Spleen (tissue), 11 donors: Measurements from ENCODE around the gene ABCC5. TPM values are rescaled to one million over a fixed set of nuclear protein-coding genes. Genes with fewer than 3 reads are reported as not detected.
"Not testable (repeated sequence)": the region's sequence is repeated elsewhere in the genome, so short reads cannot be mapped to it uniquely, and the experiment has no call there.

Experiments used
- DNase-seq: peaks from one replicate; pipeline ENCODE4 v3.0.0-alpha.2; 2020
- H3K27ac ChIP-seq, 8 donors: fragments of 200-600 bp; sonication (generic) in 7 of 8; 1 replicate in 4 of 8; 2 replicates in 4 of 8; pipeline versions ENCODE4 v1.5.0 to v1.8.0; 2016 to 2021; ENCODE audit warnings: inconsistent platforms in 4 of 8, mild to moderate bottlenecking in 4 of 8, moderate library complexity in 1 of 8
- H3K27me3 ChIP-seq, 7 donors: fragments of 200-600 bp; sonication (generic) in 6 of 7; replicated peaks in 1 of 7; 1 replicate in 4 of 7; 2 replicates in 3 of 7; pipeline versions ENCODE4 v1.5.0 to v1.8.0; 2016 to 2021; ENCODE audit warnings: inconsistent platforms in 3 of 7, mild to moderate bottlenecking in 1 of 7
- H3K36me3 ChIP-seq, 6 donors: fragments of 200-600 bp; sonication (generic) in 5 of 6; 1 replicate in 4 of 6; 2 replicates in 2 of 6; pipeline versions ENCODE4 v1.5.0 to v1.8.0; 2016 to 2021; ENCODE audit warnings: inconsistent platforms in 2 of 6
- H3K4me1 ChIP-seq, 6 donors: fragments of 200-600 bp; sonication (generic) in 5 of 6; 1 replicate in 3 of 6; 2 replicates in 3 of 6; pipeline versions ENCODE4 v1.5.0 to v1.8.0; 2016 to 2021; ENCODE audit warnings: inconsistent platforms in 3 of 6
- H3K4me3 ChIP-seq, 8 donors: fragments of 200-600 bp; sonication (generic) in 7 of 8; 1 replicate in 4 of 8; 2 replicates in 4 of 8; pipeline versions ENCODE4 v1.5.0 to v1.8.0; 2016 to 2021; ENCODE audit warnings: inconsistent platforms in 4 of 8, mild to moderate bottlenecking in 4 of 8, moderate library complexity in 2 of 8
- H3K9me3 ChIP-seq, 8 donors: fragments of 200-600 bp; sonication (generic) in 7 of 8; 1 replicate in 4 of 8; 2 replicates in 4 of 8; pipeline versions ENCODE4 v1.5.0 to v1.8.0; 2016 to 2021; ENCODE audit warnings: inconsistent platforms in 4 of 8
- CTCF ChIP-seq, 11 experiments: fragments of 200-600 bp in 7 of 11; fragments of 450-650 bp in 4 of 11; sonication (generic) in 4 of 11; IDR thresholded peaks in 8 of 11; conservative IDR thresholded peaks in 3 of 11; 1 replicate in 7 of 11; 2 replicates in 4 of 11; pipeline versions ENCODE4 v1.4.0 to v1.8.0; 2016 to 2021; ENCODE audit warnings: antibody characterized with exemption in 11 of 11, inconsistent platforms in 4 of 11, mild to moderate bottlenecking in 1 of 11
- POLR2A ChIP-seq, 3 donors: fragments of 450-650 bp; IDR thresholded peaks; one replicate each; pipeline ENCODE4 v1.5.1; 2017; ENCODE audit warnings: antibody characterized with exemption in 3 of 3, mild to moderate bottlenecking in 1 of 3
- POLR2AphosphoS5 ChIP-seq, 3 donors: sonication (generic); formaldehyde crosslinking; IDR thresholded peaks; one replicate each; pipeline ENCODE4 v1.5.1; 2017; ENCODE audit warnings: antibody characterized with exemption in 3 of 3
- WGBS, 5 donors: extraction: QIAGEN DNeasy Blood & Tissue Kit in 3 of 5; methylation state at CpG; one replicate each; pipeline versions ENCODE4 v1.1.5 to v1.1.7; 2013 to 2018; 5-methylcytosine and 5-hydroxymethylcytosine counted together
- intact Hi-C: fragments of 100-400 bp; cut with DNase I; formaldehyde crosslinking; loops from one replicate; pipeline ENCODE4 v1.15.0; 2023; ENCODE audit warnings: low total_unique reads
- polyA plus RNA-seq, 3 donors: library from polyadenylated mRNA; stranded (reverse); fragments of 200-250 nt; gene quantifications; one replicate each; pipeline ENCODE4 v1.2.1, GENCODE V29; 2013
- total RNA-seq, 7 donors: library from RNA; depleted of rRNA in 3 of 7; stranded (reverse); fragments of >200 nt in 3 of 7; fragmentation: NEBNext Ultra II Directional in 4 of 7; extraction: Animal tissue kit (Norgen Biotek cat#: 25700) in 4 of 7; gene quantifications; one replicate each; pipeline versions ENCODE4 v1.1.0 to v1.2.1, GENCODE V29; 2016 to 2021
- donor health status: healthy with polysubstance abuse.
- donor health status: DM: no; HTN: no; CAD: no; lungs with moderate emphysema.
- donor health status: DM: no; HTN: no; CAD: no.
- donor health status: Bipolar disorder and iron deficiency.
- donor health status: healthy.
- donor health status: DM: no; HTN: no; CAD: no.
- donor health status: DM: yes; HTN: yes; CAD: no.

Gene ABCC5
- total and polyA plus RNA-seq, 10 donors, result 19.6 to 112 (median 59.9) TPM

DNA sequence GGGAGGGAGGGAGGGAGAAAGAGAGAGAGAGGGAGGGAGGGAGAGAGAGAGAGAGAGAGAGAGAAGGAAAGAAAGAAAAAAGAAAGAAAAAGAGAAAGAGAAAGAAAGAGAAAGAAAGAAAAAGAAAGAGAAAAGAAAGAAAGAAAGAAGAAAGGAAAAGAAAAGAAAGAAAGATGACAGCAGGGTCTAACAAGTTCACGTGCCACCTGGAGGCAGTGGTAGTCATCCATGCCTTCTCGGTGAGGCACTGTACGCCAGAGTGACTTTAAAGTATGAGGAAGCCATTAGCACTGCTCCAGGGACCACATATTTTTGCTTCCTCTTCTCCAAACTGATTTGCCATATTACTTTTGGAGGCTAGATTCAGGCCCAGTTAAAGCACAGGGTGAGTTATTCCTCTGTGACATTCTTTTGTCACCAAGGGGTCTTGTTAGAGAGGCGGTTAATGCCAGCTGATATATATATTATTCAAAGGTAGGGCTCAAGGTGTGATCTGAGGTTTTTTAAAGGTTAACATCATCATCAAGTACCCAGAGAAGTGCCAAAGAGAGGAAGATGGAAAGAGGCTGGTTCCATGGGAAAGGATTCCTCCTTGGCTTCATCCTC, 13.6 kb upstream of the ABCC5 start, which contains the start of gene HTR3D:
Gene HTR3D, plus strand, starts transcription at position 556 of the 606 bp plus-strand sequence. Its CDS starts 0 bp downstream, at position 556.
- Histone ChIP-seq H3K27ac (no peak within 1 kb of the TSS), H3K4me1 (no peaks in the 10 kb centered on the region), H3K4me3 (no peak within 1 kb of the TSS), H3K9me3 (no peaks in the 10 kb centered on the region), H3K27me3 (peaks cover 0 to 4% (median 0%) of the 10 kb centered on the region in 7 donors), H3K36me3 (no peaks in the 10 kb centered on the region)
- WGBS, 5 donors, result 52 to 62% (median 58%) methylated on average over 4 of the region's 4 CpGs
- no peak for DNase-seq
- intact Hi-C loops, result no loop called here
- TF ChIP-seq POLR2AphosphoS5 (IDR thresholded peaks at IDR 0.05), result no peak
- no peak for TF ChIP-seq CTCF (IDR thresholded peaks at IDR 0.05 in 8 of 11, conservative IDR thresholded peaks at IDR 0.05 in 3 of 11)
- no peak for TF ChIP-seq POLR2A (IDR thresholded peaks at IDR 0.05)

DNA sequence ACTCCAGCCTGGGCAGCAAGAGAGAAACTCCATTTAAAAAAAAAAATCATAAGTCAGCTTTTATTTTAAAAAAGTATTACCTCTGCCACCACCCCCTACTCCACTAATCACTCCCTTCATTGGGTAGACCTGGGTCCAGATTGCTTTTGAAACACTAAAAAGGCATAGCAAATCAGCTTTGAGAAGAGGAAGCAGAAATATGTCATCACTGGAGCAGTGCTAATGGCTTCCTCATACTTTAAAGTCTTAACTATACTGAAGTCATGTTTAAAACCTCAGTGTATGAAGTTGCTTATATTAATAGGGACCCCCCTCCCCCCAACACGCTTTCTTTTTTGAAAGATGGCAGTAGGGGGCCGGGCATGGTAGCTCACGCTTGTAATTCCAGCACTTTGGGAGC, 12.9 kb upstream of the ABCC5 start:
- DNase-seq, result no peak
- Histone ChIP-seq H3K4me1 (no peaks in the 10 kb centered on the region), H3K36me3 (no peaks in the 10 kb centered on the region), H3K9me3 (no peaks in the 10 kb centered on the region), H3K27me3 (peaks cover 0 to 4% (median 0%) of the 10 kb centered on the region in 7 donors), H3K4me3 (no peak overlapping the region), H3K27ac (no peak overlapping the region)
- intact Hi-C loops, result no loop called here
- WGBS, 5 donors, result 78 to 91% (median 84%) methylated on average over 3 of the region's 3 CpGs
- no peak for TF ChIP-seq CTCF (IDR thresholded peaks at IDR 0.05 in 8 of 11, conservative IDR thresholded peaks at IDR 0.05 in 3 of 11)
- TF ChIP-seq POLR2AphosphoS5 (IDR thresholded peaks at IDR 0.05), result no peak

DNA sequence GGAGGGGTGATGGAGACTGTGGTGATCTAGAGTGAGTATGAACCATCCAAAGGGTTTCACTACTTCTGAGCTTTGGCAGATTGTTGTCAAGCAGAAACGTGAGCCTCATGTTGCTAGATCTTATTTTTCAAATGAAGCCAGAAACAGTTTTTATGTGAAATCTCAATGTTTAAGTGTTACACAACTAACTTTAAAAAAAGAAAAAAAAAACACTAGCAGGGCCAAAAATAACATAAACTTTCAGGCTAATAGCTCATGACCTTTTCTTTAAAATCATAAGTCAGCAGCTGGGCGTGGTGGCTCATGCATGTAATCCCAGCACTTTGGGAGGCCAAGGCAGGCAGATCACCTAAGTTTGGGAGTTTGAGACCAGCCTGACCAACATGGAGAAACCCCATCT, 11.8 kb upstream of the ABCC5 start:
- no peak for TF ChIP-seq POLR2AphosphoS5 (IDR thresholded peaks at IDR 0.05)
- TF ChIP-seq POLR2A (IDR thresholded peaks at IDR 0.05), result no peak
- TF ChIP-seq CTCF (IDR thresholded peaks at IDR 0.05 in 8 of 11, conservative IDR thresholded peaks at IDR 0.05 in 3 of 11), result no peak

GRCh38 chr3:184028275-184028890, 10.7 kb upstream of the ABCC5 start:
- DNase-seq, H3K4me1 ChIP-seq, H3K27me3 ChIP-seq, H3K9me3 ChIP-seq, H3K27ac ChIP-seq, H3K36me3 ChIP-seq, H3K4me3 ChIP-seq, intact Hi-C loops: not testable (repeated sequence)
- 89 to 100% (median 93%) methylated on average over 1 of the region's 1 CpG for WGBS, 5 donors

More for the DNA sequence above, 11.8 kb upstream of the ABCC5 start:
- no peaks in the 10 kb centered on the region for H3K36me3 ChIP-seq
- H3K4me1 ChIP-seq, result no peaks in the 10 kb centered on the region
- peaks cover 0 to 4% (median 0%) of the 10 kb centered on the region in 7 donors for H3K27me3 ChIP-seq
- H3K4me3 ChIP-seq, result no peak overlapping the region
- H3K27ac ChIP-seq, result no peak overlapping the region
- DNase-seq, result no peak
- no peaks in the 10 kb centered on the region for H3K9me3 ChIP-seq
- intact Hi-C loops, result no loop called here
- 75 to 93% (median 86%) methylated on average over 2 of the region's 2 CpGs for WGBS, 5 donors

DNA sequence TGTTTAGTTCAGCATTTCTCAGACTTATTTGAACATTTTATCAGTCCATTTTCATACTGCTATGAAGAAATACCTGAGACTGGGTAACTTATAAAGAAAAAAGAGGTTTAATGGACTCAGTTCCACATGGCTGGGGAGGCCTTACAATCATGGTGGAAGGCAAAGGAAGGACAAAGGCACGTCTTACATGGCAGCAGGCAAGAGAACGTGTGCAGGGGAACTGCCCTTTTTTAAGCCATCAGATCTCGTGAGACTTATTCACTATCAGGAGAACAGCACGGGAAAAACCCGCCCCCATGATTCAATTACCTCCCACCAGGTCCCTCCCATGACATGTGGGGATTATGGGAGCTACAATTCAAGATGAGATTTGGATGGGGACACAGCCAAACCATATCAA, 7.6 kb upstream of the ABCC5 start:
- H3K4me3 ChIP-seq, DNase-seq, H3K4me1 ChIP-seq, H3K27ac ChIP-seq, H3K36me3 ChIP-seq, intact Hi-C loops, H3K27me3 ChIP-seq, H3K9me3 ChIP-seq: not testable (repeated sequence)
- 71 to 80% (median 73%) methylated on average over 5 of the region's 5 CpGs for WGBS, 5 donors
